MG63 (cell line): ENCODE results near the gene SPOCK3. TPM values are rescaled to one million over a fixed set of nuclear protein-coding genes. Genes with fewer than 3 reads are reported as not detected.
"Not testable (repeated sequence)": the region's sequence is repeated elsewhere in the genome, so short reads cannot be mapped to it uniquely, and the experiment has no call there.

Experiments
- DNase-seq: peaks from one replicate; pipeline ENCODE4 v3.0.0-alpha.2; 2020
- H3K27me3 ChIP-seq: fragments of 250-450 bp; sonication (Bioruptor Pico); 2 replicates; pipeline ENCODE4 v1.5.1; 2020; ENCODE audit warnings: mild to moderate bottlenecking, moderate library complexity
- H3K36me3 ChIP-seq: fragments of 250-450 bp; sonication (Bioruptor Pico); 2 replicates; pipeline ENCODE4 v1.5.1; 2020; ENCODE audit warnings: mild to moderate bottlenecking, moderate library complexity
- H3K4me3 ChIP-seq: fragments of 250-450 bp; sonication (Bioruptor Pico); 2 replicates; pipeline ENCODE4 v1.5.1; 2020; ENCODE audit warnings: mild to moderate bottlenecking, moderate library complexity
- H3K9me3 ChIP-seq: fragments of 250-450 bp; sonication (Bioruptor Pico); 2 replicates; pipeline ENCODE4 v1.5.1; 2020; ENCODE audit warnings: mild to moderate bottlenecking, moderate library complexity
- total RNA-seq: library from RNA; depleted of rRNA; stranded (reverse); fragments of >200 nt; shearing (Covaris generic); gene quantifications from 2 replicates; pipeline ENCODE4 v1.2.3, GENCODE V29; 2014; ENCODE audit warnings: low replicate concordance

The SPOCK3 gene
- total RNA-seq, 1 experiment from 2014 or later: 1.3 TPM

GRCh38 chr4:166724369-166724768, 509.9 kb downstream of the SPOCK3 start:
- H3K36me3 ChIP-seq: no peaks in the 10 kb centered on the region
- no peaks in the 10 kb centered on the region for H3K27me3 ChIP-seq
- H3K4me3 ChIP-seq: no peak overlapping the region
- DNase-seq: no peak
- no peaks in the 10 kb centered on the region for H3K9me3 ChIP-seq

GRCh38 chr4:166723532-166724140, 510.7 kb downstream of the SPOCK3 start:
- Histone ChIP-seq H3K36me3 (no peaks in the 10 kb centered on the region), H3K9me3 (no peaks in the 10 kb centered on the region), H3K4me3 (no peak overlapping the region), H3K27me3 (no peaks in the 10 kb centered on the region)
- no peak for DNase-seq

- not testable (repeated sequence) for H3K27me3 ChIP-seq, H3K36me3 ChIP-seq, H3K9me3 ChIP-seq, DNase-seq, H3K4me3 ChIP-seq
Observed at GRCh38 chr4:166715748-166716713, 518.3 kb downstream of the SPOCK3 start.

- H3K36me3 ChIP-seq: no peaks in the 10 kb centered on the region
- H3K27me3 ChIP-seq: no peaks in the 10 kb centered on the region
- no peak overlapping the region for H3K4me3 ChIP-seq
- no peak for DNase-seq
- peaks cover 4% of the 10 kb centered on the region; the same call in 1 of the 2 replicates for H3K9me3 ChIP-seq
Observed at GRCh38 chr4:166700592-166700991, 533.7 kb downstream of the SPOCK3 start.

- no peaks in the 10 kb centered on the region for H3K36me3 ChIP-seq
- H3K9me3 ChIP-seq: no peaks in the 10 kb centered on the region
- DNase-seq: no peak
- H3K4me3 ChIP-seq: no peak overlapping the region
- no peaks in the 10 kb centered on the region for H3K27me3 ChIP-seq
Observed at GRCh38 chr4:166688835-166689234, 545.5 kb downstream of the SPOCK3 start.

GRCh38 chr4:166687828-166688227, 546.5 kb downstream of the SPOCK3 start:
- Histone ChIP-seq H3K9me3 (no peaks in the 10 kb centered on the region), H3K4me3 (no peak overlapping the region), H3K27me3 (no peaks in the 10 kb centered on the region), H3K36me3 (no peaks in the 10 kb centered on the region)
- no peak for DNase-seq
